Retinal pigment epithelial cell (primary cell): Measurements from ENCODE around the gene RGS19.

Experiments used
- DNase-seq: peaks from one replicate; pipeline ENCODE4 v3.0.0-alpha.2; 2010; ENCODE audit warnings: low read depth
- H3K4me3 ChIP-seq: 2 replicates; pipeline ENCODE4 v1.5.1; 2011; ENCODE audit warnings: mild to moderate bottlenecking, low read length, control low read depth, moderate library complexity
- CTCF ChIP-seq: conservative IDR thresholded peaks from 2 replicates; pipeline ENCODE4 v1.5.1; 2011; ENCODE audit warnings: low read depth, low read length, control low read depth, inconsistent platforms

Gene RGS19

GRCh38 chr20:64047046-64047389 lies 32.3 kb downstream of the RGS19 start:
- H3K4me3 ChIP-seq: no peak overlapping the region
- no peak for DNase-seq
- no peak for TF ChIP-seq CTCF

GRCh38 chr20:64045346-64046011 lies 33.8 kb downstream of the RGS19 start:
- DNase-seq: no peak
- TF ChIP-seq CTCF: no peak
- no peak overlapping the region for H3K4me3 ChIP-seq

- no peak for DNase-seq
- TF ChIP-seq CTCF: no peak
- no peak overlapping the region for H3K4me3 ChIP-seq
These were observed 34.7 kb downstream of the RGS19 start for GRCh38 chr20:64044484-64045247.

- no peak for TF ChIP-seq CTCF
- no peak overlapping the region for H3K4me3 ChIP-seq
- no peak for DNase-seq
These were observed 35.5 kb downstream of the RGS19 start for GRCh38 chr20:64043768-64044167.

GRCh38 chr20:64042054-64042781 lies 37.1 kb downstream of the RGS19 start:
- TF ChIP-seq CTCF: no peak
- peak overlapping the region; percentile 30 for H3K4me3 ChIP-seq
- no peak for DNase-seq

GRCh38 chr20:64041781-64042053 lies 37.6 kb downstream of the RGS19 start:
- no peak for TF ChIP-seq CTCF
- no peak overlapping the region for H3K4me3 ChIP-seq
- no peak for DNase-seq
